B cell (primary cell): ENCODE results near the gene LTO1. TPM values are rescaled to one million over a fixed set of nuclear protein-coding genes. Genes with fewer than 3 reads are reported as not detected.

Source experiments
- ATAC-seq: fragments of 200-7000 bp; cut with Tn5 transposase; one replicate; pipeline ENCODE4 v1.10.0; 2021; ENCODE audit warnings: low read depth, mild to moderate bottlenecking, moderate number of reproducible peaks, moderate library complexity
- CTCF ChIA-PET: fragments of 350-600 bp; sonication (Branson Sonifier 250); formaldehyde crosslinking; loops from one replicate; lab custom pipeline; 2021; ENCODE audit warnings: antibody characterized with exemption, inconsistent platforms; lab: Charles Lee
- POLR2A ChIA-PET: fragments of 350-600 bp; sonication (Branson Sonifier 250); formaldehyde crosslinking; loops from one replicate; lab custom pipeline; 2021; ENCODE audit warnings: antibody characterized with exemption; lab: Charles Lee
- DNase-seq: peaks from one replicate; pipeline ENCODE4 v3.0.0; 2013
- H2AFZ ChIP-seq: 2 replicates; pipeline ENCODE4 v1.6.1; 2012; ENCODE audit warnings: mild to moderate bottlenecking, low read depth, low read length; ENCODE audit not compliant: insufficient read depth, poor library complexity, severe bottlenecking
- H3K27ac ChIP-seq, 2 donors: 1 replicate in 1 of 2; 2 replicates in 1 of 2; pipeline ENCODE4 v1.5.1; 2012 to 2013; ENCODE audit warnings: low read length in 2 of 2, mild to moderate bottlenecking in 2 of 2, moderate library complexity in 1 of 2
- H3K27me3 ChIP-seq, 4 experiments: fragments of 200-600 bp in 1 of 4; sonication (generic) in 1 of 4; replicated peaks in 1 of 4; 1 replicate in 2 of 4; 2 replicates in 2 of 4; pipeline versions ENCODE4 v1.6.1 to v1.7.0; 2013 to 2016; ENCODE audit warnings: low read length in 3 of 4, mild to moderate bottlenecking in 2 of 4, mixed read lengths in 1 of 4, moderate library complexity in 1 of 4; ENCODE audit not compliant: insufficient read depth in 4 of 4, control insufficient read depth in 3 of 4; ENCODE audit errors: control extremely low read depth in 1 of 4
- H3K36me3 ChIP-seq, 2 experiments: replicated peaks in 1 of 2; 1 replicate in 1 of 2; 2 replicates in 1 of 2; pipeline versions ENCODE4 v1.6.1 to v1.7.1; 2013; ENCODE audit warnings: low read length in 1 of 2; ENCODE audit not compliant: insufficient read depth in 2 of 2, control insufficient read depth in 1 of 2; ENCODE audit errors: control extremely low read depth in 1 of 2, extremely low read depth in 1 of 2
- H3K4me1 ChIP-seq, 2 donors: fragments of 200-600 bp in 1 of 2; sonication (generic) in 1 of 2; 1 replicate in 1 of 2; 2 replicates in 1 of 2; pipeline versions ENCODE4 v1.5.1 to v1.6.1; 2013 to 2017; ENCODE audit warnings: low read length in 2 of 2; ENCODE audit not compliant: control insufficient read depth in 2 of 2, insufficient read depth in 2 of 2
- H3K4me2 ChIP-seq: replicated peaks from 2 replicates; pipeline ENCODE3; 2012; ENCODE audit warnings: mild to moderate bottlenecking, low read depth, low read length; ENCODE audit not compliant: poor library complexity, severe bottlenecking
- H3K4me3 ChIP-seq, 5 experiments: fragments of 200-600 bp in 1 of 5; sonication (generic) in 1 of 5; 1 replicate in 3 of 5; 2 replicates in 2 of 5; pipeline versions ENCODE4 v1.5.1 to v1.7.0; 2011 to 2016; ENCODE audit warnings: low read length in 4 of 5, mild to moderate bottlenecking in 4 of 5, low read depth in 2 of 5, control low read depth in 1 of 5, moderate library complexity in 1 of 5; ENCODE audit not compliant: insufficient read depth in 1 of 5; ENCODE audit errors: control extremely low read depth in 1 of 5, extremely low read depth in 1 of 5
- H3K79me2 ChIP-seq: fragments of 200-600 bp; sonication (generic); one replicate; pipeline ENCODE4 v1.6.0; 2016; ENCODE audit warnings: low read length; ENCODE audit not compliant: control insufficient read depth, insufficient read depth
- H3K9ac ChIP-seq: fragments of 200-600 bp; sonication (generic); 2 replicates; pipeline ENCODE4 v1.6.1; 2017; ENCODE audit warnings: mild to moderate bottlenecking, low read length, moderate library complexity
- H3K9me3 ChIP-seq, 3 donors: one replicate each; pipeline versions ENCODE4 v1.6.1 to v1.7.1; 2013; ENCODE audit warnings: low read length in 2 of 3; ENCODE audit not compliant: control insufficient read depth in 2 of 3, insufficient read depth in 1 of 3; ENCODE audit errors: control extremely low read depth in 1 of 3
- H4K20me1 ChIP-seq: 2 replicates; pipeline ENCODE4 v1.6.0; 2012; ENCODE audit warnings: mild to moderate bottlenecking, low read length; ENCODE audit not compliant: insufficient read depth, control insufficient read depth, poor library complexity, severe bottlenecking
- H3K27ac Mint-ChIP-seq: one replicate; pipeline ENCODE4 v1.8.0; 2021; ENCODE audit warnings: mixed read lengths
- H3K27me3 Mint-ChIP-seq: one replicate; pipeline ENCODE4 v1.8.0; 2021; ENCODE audit warnings: mixed read lengths
- H3K4me1 Mint-ChIP-seq: one replicate; pipeline ENCODE4 v1.8.0; 2021; ENCODE audit warnings: mixed read lengths
- H3K4me3 Mint-ChIP-seq: one replicate; pipeline ENCODE4 v1.8.0; 2021; ENCODE audit warnings: mixed read lengths
- H3K9me3 Mint-ChIP-seq: one replicate; pipeline ENCODE4 v1.8.0; 2022; ENCODE audit warnings: mixed read lengths; ENCODE audit not compliant: insufficient read depth
- EZH2 ChIP-seq: IDR thresholded peaks from 2 replicates; pipeline ENCODE4 v1.6.1; 2012; ENCODE audit warnings: borderline replicate concordance, low read depth, mild to moderate bottlenecking, moderate library complexity, low read length; ENCODE audit not compliant: insufficient read depth, poor library complexity, severe bottlenecking
- WGBS: methylation state at CpG from one replicate; pipeline ENCODE4 v1.1.5; 2013; ENCODE audit warnings: missing lambda C conversion rate; ENCODE audit not compliant: insufficient coverage; 5-methylcytosine and 5-hydroxymethylcytosine counted together
- intact Hi-C: fragments of 100-400 bp; cut with micrococcal nuclease; formaldehyde crosslinking; loops from one replicate; pipeline ENCODE4 v1.10.0; 2022
- polyA plus RNA-seq: library from polyadenylated mRNA; depleted of rRNA; stranded (reverse); fragments of >200 nt; gene quantifications from 2 replicates; pipeline ENCODE4 v1.2.3, GENCODE V29; 2012
- total RNA-seq, 2 donors: library from RNA; stranded (reverse); fragments of 120-200 nt in 1 of 2; gene quantifications; 1 replicate in 1 of 2; 2 replicates in 1 of 2; pipeline versions ENCODE4 v1.2.3 to v1.2.4, GENCODE V29; 2013 to 2022
- TF ChIP-seq, protein P1 (sequence below): fragments of 200-600 bp; IDR thresholded peaks from one replicate; pipeline ENCODE4 v1.8.0; 2022; ENCODE audit warnings: antibody characterized with exemption, mild to moderate bottlenecking

The LTO1 gene
- total and polyA plus RNA-seq, 2 donors (not counting 1 experiment from before 2014, with no cell fraction given), result 44.4 to 68.8 TPM

DNA sequence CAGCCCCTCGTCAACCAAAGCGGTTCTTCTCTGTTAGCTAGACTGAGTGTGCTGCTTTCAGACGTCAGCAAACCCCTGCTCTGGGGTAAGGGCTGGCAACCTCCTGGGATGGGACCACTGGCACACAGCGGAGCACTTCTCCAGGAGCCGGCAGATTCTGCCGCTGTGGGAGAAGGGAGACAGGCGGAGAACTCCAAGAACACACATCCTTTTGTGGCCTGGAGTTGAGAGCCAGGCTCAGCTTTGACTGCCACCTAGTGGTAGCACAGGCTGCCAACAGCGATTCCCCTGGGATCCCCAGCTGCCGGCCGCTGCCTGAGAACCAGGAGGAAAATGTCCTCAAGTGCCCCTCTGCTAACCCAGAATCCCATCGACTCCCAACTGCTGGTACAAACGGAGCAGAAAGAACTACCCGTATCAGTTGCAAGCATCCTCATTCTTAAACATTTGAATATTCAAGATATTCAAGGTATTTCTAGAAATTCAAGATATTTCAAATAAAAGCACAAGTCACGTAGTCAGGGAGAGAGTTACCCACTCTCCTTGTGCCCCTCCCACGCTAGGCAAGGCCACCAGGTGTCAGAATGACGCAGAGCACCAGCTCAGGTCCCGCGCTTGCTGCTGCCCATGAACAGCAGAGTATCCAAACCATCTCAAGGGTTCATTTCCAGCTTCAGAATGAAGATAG, 4.9 kb downstream of the LTO1 start:
- Mint-ChIP-seq H3K4me1 (peaks cover 33% of the 10 kb centered on the region), H3K4me3 (no peak overlapping the region), H3K27ac (peak overlapping the region; percentile 70), H3K9me3 (no peaks in the 10 kb centered on the region), H3K27me3 (no peaks in the 10 kb centered on the region)
- Histone ChIP-seq H3K79me2 (peaks cover 23% of the 10 kb centered on the region), H3K27me3 (no peaks in the 10 kb centered on the region), H2AFZ (no peak overlapping the region), H3K9ac (no peak overlapping the region), H3K4me1 (peaks cover 16 to 21% of the 10 kb centered on the region in 2 donors), H3K9me3 (no peaks in the 10 kb centered on the region), H3K27ac (no peak overlapping the region), H3K4me3 (no peak overlapping the region), H4K20me1 (peaks cover 35% of the 10 kb centered on the region), H3K4me2 (no peak overlapping the region), H3K36me3 (peaks cover 0 to 53% of the 10 kb centered on the region in 2 experiments)
- WGBS, result 56% methylated on average over 11 of the region's 18 CpGs
- peak; percentile 35 for ATAC-seq
- peak; percentile 81 for DNase-seq
- ChIA-PET POLR2A (no interaction called here), CTCF (interaction anchor here (0.7 to 4.3 kb wide), 19 partner anchors 9 to 642 kb away, joined by 3 to 21 read pairs (median 3); partner anchors contain the start of gene MYEOV)
- TF ChIP-seq, protein P1, sequence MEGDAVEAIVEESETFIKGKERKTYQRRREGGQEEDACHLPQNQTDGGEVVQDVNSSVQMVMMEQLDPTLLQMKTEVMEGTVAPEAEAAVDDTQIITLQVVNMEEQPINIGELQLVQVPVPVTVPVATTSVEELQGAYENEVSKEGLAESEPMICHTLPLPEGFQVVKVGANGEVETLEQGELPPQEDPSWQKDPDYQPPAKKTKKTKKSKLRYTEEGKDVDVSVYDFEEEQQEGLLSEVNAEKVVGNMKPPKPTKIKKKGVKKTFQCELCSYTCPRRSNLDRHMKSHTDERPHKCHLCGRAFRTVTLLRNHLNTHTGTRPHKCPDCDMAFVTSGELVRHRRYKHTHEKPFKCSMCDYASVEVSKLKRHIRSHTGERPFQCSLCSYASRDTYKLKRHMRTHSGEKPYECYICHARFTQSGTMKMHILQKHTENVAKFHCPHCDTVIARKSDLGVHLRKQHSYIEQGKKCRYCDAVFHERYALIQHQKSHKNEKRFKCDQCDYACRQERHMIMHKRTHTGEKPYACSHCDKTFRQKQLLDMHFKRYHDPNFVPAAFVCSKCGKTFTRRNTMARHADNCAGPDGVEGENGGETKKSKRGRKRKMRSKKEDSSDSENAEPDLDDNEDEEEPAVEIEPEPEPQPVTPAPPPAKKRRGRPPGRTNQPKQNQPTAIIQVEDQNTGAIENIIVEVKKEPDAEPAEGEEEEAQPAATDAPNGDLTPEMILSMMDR, result peak; percentile 94
- no peak for TF ChIP-seq EZH2
- intact Hi-C loops, result loop anchor here (1.0 to 10.0 kb wide), 3 partner anchors 376 to 766 kb away; partner anchors contain the start of genes IGHMBP2, MRPL21 and MYEOV

DNA sequence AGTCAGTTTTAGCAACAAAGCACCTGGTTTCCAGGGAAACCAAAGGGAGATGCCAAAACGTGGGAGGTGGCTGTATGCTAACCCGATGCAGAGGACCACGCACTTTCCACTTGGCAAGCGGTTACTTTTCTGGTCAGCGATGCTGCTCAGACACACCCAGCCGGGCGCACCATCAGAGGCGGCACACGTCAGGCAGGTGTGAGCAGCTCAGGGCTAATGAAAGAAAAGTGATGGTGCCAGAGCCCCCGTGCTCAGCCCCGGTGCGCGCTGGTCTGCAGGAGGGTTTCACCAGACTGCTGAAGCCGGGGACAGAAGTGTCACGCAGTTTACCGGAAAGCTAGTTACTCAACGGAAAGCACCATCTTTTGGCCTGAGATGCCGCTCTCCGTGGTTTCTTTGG, 5.7 kb downstream of the LTO1 start:
- Histone ChIP-seq H3K27me3 (no peaks in the 10 kb centered on the region), H3K9me3 (no peaks in the 10 kb centered on the region), H3K27ac (no peak overlapping the region), H3K36me3 (peaks cover 0 to 59% of the 10 kb centered on the region in 2 experiments), H3K4me2 (no peak overlapping the region), H3K79me2 (peaks cover 15% of the 10 kb centered on the region), H3K9ac (no peak overlapping the region), H4K20me1 (peaks cover 30% of the 10 kb centered on the region), H3K4me3 (no peak overlapping the region), H3K4me1 (peaks cover 15 to 18% of the 10 kb centered on the region in 2 donors), H2AFZ (no peak overlapping the region)
- WGBS, result 95% methylated on average over 19 of the region's 19 CpGs
- CTCF ChIA-PET, result interaction anchor here (0.7 to 4.3 kb wide), 12 partner anchors 10 to 642 kb away, joined by 3 to 21 read pairs (median 4); partner anchors contain the start of gene MYEOV
- Mint-ChIP-seq H3K27ac (no peak overlapping the region), H3K4me1 (peaks cover 28% of the 10 kb centered on the region), H3K27me3 (no peaks in the 10 kb centered on the region), H3K9me3 (no peaks in the 10 kb centered on the region), H3K4me3 (no peak overlapping the region)
- no peak for TF ChIP-seq EZH2
- ATAC-seq (no peak), DNase-seq (no peak)
- intact Hi-C loops, result no loop called here
- POLR2A ChIA-PET, result no interaction called here
